OCI-LY3 (cell line): ENCODE measurements around the gene CAMK1D.

Experiments used
- H2AFZ ChIP-seq: fragments of 200-600, 300-600 bp; shearing (Covaris generic); 2 replicates; pipeline ENCODE4 v1.6.0; 2014; ENCODE audit warnings: antibody characterized with exemption, low read depth, low read length
- H3K27ac ChIP-seq: fragments of 200-600, 300-600 bp; sonication (generic); 2 replicates; pipeline ENCODE4 v1.5.1; 2014; ENCODE audit warnings: mild to moderate bottlenecking, low read length, moderate library complexity, mixed read lengths
- H3K27me3 ChIP-seq: fragments of 200-600, 300-600 bp; sonication (generic); 2 replicates; pipeline ENCODE4 v1.6.1; 2014; ENCODE audit warnings: low read depth, low read length, mixed read lengths
- H3K36me3 ChIP-seq: fragments of 200-600, 300-600 bp; sonication (generic); replicated peaks from 2 replicates; pipeline ENCODE3; 2014; ENCODE audit warnings: low read depth, low read length, mixed read lengths
- H3K4me1 ChIP-seq: fragments of 300-600, 200-600 bp; sonication (generic); 2 replicates; pipeline ENCODE4 v1.6.1; 2014; ENCODE audit warnings: low read length, mixed read lengths
- H3K4me2 ChIP-seq: fragments of 200-600, 300-600 bp; sonication (generic); 2 replicates; pipeline ENCODE4 v1.6.1; 2014; ENCODE audit warnings: low read length, mixed read lengths
- H3K4me3 ChIP-seq: fragments of 300-600, 200-600 bp; sonication (generic); 2 replicates; pipeline ENCODE4 v1.5.1; 2014; ENCODE audit warnings: antibody characterized with exemption, mild to moderate bottlenecking, low read length, moderate library complexity
- H3K79me2 ChIP-seq: fragments of 300-600, 200-600 bp; shearing (Covaris generic); 2 replicates; pipeline ENCODE4 v1.6.1; 2014; ENCODE audit warnings: mild to moderate bottlenecking, low read length, mixed read lengths
- H3K9ac ChIP-seq: fragments of 300-600, 200-600 bp; shearing (Covaris generic); 2 replicates; pipeline ENCODE4 v1.6.0; 2014; ENCODE audit warnings: mild to moderate bottlenecking, low read length, moderate library complexity
- H3K9me3 ChIP-seq: fragments of 200-600, 300-600 bp; shearing (Covaris generic); 2 replicates; pipeline ENCODE4 v1.6.1; 2014; ENCODE audit warnings: low read length, mixed read lengths; ENCODE audit not compliant: insufficient read depth
- H4K20me1 ChIP-seq: fragments of 200-600, 300-600 bp; sonication (generic); 2 replicates; pipeline ENCODE4 v1.6.1; 2016; ENCODE audit warnings: low read length, mixed read lengths; ENCODE audit not compliant: insufficient read depth
- EZH2phosphoT487 ChIP-seq: fragments of 200-600 bp; shearing (Covaris generic); IDR thresholded peaks from 2 replicates; pipeline ENCODE4 v1.6.1; 2018; ENCODE audit warnings: antibody characterized with exemption, mixed run types, low read depth
- TF ChIP-seq, protein P1 (sequence below): fragments of 200-600, 300-600 bp; sonication (generic); IDR thresholded peaks from 2 replicates; pipeline ENCODE4 v1.5.1; 2014; ENCODE audit warnings: antibody characterized with exemption, low read length, low read depth

The CAMK1D gene

DNA sequence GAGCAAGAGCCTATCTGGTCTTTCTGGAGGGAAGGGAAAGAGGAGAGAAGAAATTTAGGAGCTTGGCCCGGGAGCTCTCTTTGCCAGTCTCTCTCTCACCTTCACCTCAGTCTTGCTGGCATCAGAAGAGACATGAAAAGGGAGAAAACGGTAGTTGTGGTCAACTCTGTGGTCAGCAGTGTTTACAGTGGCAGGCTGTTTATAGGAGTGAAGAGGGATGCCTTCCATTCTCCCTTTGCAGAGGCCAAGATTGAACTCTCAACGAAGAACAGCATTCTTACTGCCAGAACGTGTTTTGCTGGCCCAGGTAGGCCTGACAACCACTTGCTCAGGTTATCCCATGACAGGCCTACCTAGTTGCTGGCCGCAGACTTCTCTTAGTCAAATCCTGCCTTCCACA is 518.9 kb downstream of the CAMK1D start:
- Histone ChIP-seq H3K36me3 (no peaks in the 10 kb centered on the region), H3K27ac (no peak overlapping the region), H3K9ac (no peak overlapping the region), H3K4me1 (no peaks in the 10 kb centered on the region), H3K79me2 (no peaks in the 10 kb centered on the region), H3K4me3 (no peak overlapping the region), H3K27me3 (no peaks in the 10 kb centered on the region), H3K4me2 (no peak overlapping the region), H3K9me3 (no peaks in the 10 kb centered on the region), H4K20me1 (no peaks in the 10 kb centered on the region), H2AFZ (no peak overlapping the region)
- TF ChIP-seq EZH2phosphoT487, result no peak
- TF ChIP-seq, protein P1, sequence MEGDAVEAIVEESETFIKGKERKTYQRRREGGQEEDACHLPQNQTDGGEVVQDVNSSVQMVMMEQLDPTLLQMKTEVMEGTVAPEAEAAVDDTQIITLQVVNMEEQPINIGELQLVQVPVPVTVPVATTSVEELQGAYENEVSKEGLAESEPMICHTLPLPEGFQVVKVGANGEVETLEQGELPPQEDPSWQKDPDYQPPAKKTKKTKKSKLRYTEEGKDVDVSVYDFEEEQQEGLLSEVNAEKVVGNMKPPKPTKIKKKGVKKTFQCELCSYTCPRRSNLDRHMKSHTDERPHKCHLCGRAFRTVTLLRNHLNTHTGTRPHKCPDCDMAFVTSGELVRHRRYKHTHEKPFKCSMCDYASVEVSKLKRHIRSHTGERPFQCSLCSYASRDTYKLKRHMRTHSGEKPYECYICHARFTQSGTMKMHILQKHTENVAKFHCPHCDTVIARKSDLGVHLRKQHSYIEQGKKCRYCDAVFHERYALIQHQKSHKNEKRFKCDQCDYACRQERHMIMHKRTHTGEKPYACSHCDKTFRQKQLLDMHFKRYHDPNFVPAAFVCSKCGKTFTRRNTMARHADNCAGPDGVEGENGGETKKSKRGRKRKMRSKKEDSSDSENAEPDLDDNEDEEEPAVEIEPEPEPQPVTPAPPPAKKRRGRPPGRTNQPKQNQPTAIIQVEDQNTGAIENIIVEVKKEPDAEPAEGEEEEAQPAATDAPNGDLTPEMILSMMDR, result no peak

DNA sequence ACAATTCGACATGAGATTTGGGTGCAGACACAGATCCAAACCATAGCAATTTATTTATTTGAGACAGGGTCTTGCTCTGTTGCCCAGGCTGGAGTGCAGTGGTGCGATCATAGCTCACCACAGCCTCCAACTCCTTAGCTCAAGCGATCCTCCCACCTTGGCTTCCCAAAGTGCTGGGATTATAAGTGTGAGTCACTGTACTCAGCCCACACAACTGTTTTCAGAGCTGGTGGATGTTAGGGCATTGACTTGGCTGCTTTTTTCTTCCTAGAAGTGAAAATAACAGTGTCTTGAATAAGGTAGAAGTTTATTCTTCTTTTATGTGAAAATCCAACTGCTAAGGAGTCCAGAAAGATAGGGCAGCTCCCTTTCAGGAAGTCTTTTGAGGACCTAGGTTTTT is 520.1 kb downstream of the CAMK1D start:
- H3K4me2 ChIP-seq, result no peak overlapping the region
- H3K4me1 ChIP-seq, result no peaks in the 10 kb centered on the region
- no peak overlapping the region for H3K27ac ChIP-seq
- H3K9me3 ChIP-seq, result no peaks in the 10 kb centered on the region
- no peaks in the 10 kb centered on the region for H3K36me3 ChIP-seq
- H3K27me3 ChIP-seq, result no peaks in the 10 kb centered on the region
- H2AFZ ChIP-seq, result no peak overlapping the region
- no peaks in the 10 kb centered on the region for H4K20me1 ChIP-seq
- no peak overlapping the region for H3K4me3 ChIP-seq
- no peaks in the 10 kb centered on the region for H3K79me2 ChIP-seq
- no peak overlapping the region for H3K9ac ChIP-seq
- no peak for TF ChIP-seq EZH2phosphoT487
- TF ChIP-seq, protein P1, result no peak

DNA sequence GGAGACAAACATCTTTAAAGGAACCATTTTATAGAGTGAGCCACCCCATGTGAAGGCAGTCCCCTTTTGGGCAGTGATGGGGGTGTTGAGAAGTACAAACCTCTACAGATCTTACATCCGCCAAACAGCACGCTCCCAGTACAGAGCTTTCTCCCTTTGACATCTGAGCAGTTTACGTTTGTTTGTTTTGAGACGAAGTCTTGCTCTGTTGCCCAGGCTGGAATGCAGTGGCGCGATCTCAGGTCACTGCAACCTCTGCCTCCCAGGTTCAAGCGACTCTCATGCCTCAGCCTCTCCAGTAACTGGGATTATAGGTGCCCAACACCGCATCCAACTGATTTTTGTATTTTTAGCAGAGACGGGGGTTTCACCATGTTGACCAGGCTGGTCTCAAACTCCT is 523.2 kb downstream of the CAMK1D start:
- no peaks in the 10 kb centered on the region for H3K9me3 ChIP-seq
- no peak overlapping the region for H2AFZ ChIP-seq
- H3K27ac ChIP-seq, result no peak overlapping the region
- no peak for TF ChIP-seq EZH2phosphoT487
- TF ChIP-seq, protein P1, result no peak
- no peak overlapping the region for H3K9ac ChIP-seq
- H3K4me2 ChIP-seq, result no peak overlapping the region
- H3K27me3 ChIP-seq, result no peaks in the 10 kb centered on the region
- H3K4me3 ChIP-seq, result no peak overlapping the region
- H4K20me1 ChIP-seq, result no peaks in the 10 kb centered on the region
- no peaks in the 10 kb centered on the region for H3K4me1 ChIP-seq
- no peaks in the 10 kb centered on the region for H3K79me2 ChIP-seq
- H3K36me3 ChIP-seq, result no peaks in the 10 kb centered on the region

DNA sequence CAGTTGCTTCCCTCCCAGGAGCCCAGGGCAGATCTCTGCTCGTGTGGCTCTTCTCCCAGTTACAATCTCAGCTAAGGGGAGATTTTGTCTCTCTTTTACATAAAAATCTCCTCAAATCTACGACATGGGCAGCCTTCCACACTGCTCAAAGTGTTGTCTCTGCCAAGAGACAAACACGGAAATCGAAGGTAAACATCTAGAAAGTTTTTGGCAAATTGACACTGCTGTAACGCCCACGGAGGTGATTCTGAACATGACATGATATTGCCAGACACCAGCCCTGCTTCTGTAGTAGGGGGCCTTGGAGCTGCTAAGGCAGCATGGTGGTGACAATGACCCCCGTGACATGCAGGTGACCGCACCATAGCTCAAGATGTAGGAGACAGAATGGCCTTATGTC is 523.8 kb downstream of the CAMK1D start:
- H3K36me3 ChIP-seq, result no peaks in the 10 kb centered on the region
- no peak overlapping the region for H3K4me3 ChIP-seq
- H4K20me1 ChIP-seq, result no peaks in the 10 kb centered on the region
- H3K27ac ChIP-seq, result no peak overlapping the region
- H3K4me1 ChIP-seq, result no peaks in the 10 kb centered on the region
- no peak overlapping the region for H3K4me2 ChIP-seq
- TF ChIP-seq, protein P1, result no peak
- TF ChIP-seq EZH2phosphoT487, result no peak
- H3K9ac ChIP-seq, result no peak overlapping the region
- no peaks in the 10 kb centered on the region for H3K79me2 ChIP-seq
- no peaks in the 10 kb centered on the region for H3K27me3 ChIP-seq
- no peak overlapping the region for H2AFZ ChIP-seq
- H3K9me3 ChIP-seq, result no peaks in the 10 kb centered on the region
